Right lobe of liver (tissue), 6 donors: Measurements from ENCODE around the gene ADCY5. TPM values are rescaled to one million over a fixed set of nuclear protein-coding genes. Genes with fewer than 3 reads are reported as not detected.

Source experiments
- ATAC-seq, 4 donors: fragments of 200-7000 bp; cut with Tn5 transposase; one replicate each; pipeline ENCODE4 v1.9.1; 2020; ENCODE audit warnings: mild to moderate bottlenecking in 4 of 4, moderate library complexity in 4 of 4
- DNase-seq, 3 donors: peaks; one replicate each; pipeline ENCODE4 v3.0.0-alpha.2; 2020
- H3K27ac ChIP-seq, 3 donors: fragments of 200-600 bp; one replicate each; pipeline ENCODE4 v1.8.0; 2022
- H3K27me3 ChIP-seq, 2 donors: fragments of 200-600 bp; one replicate each; pipeline ENCODE4 v1.8.0; 2022
- H3K36me3 ChIP-seq, 4 donors: fragments of 200-600 bp; sonication (generic) in 1 of 4; one replicate each; pipeline versions ENCODE4 v1.5.1 to v1.8.0; 2017 to 2022; ENCODE audit warnings: control low read depth in 1 of 4
- H3K4me1 ChIP-seq, 4 donors: fragments of 200-600 bp; sonication (generic) in 1 of 4; one replicate each; pipeline versions ENCODE4 v1.5.1 to v1.8.0; 2017 to 2022; ENCODE audit warnings: control low read depth in 1 of 4
- H3K4me3 ChIP-seq, 3 donors: fragments of 200-600 bp; one replicate each; pipeline ENCODE4 v1.8.0; 2022
- H3K9me3 ChIP-seq, 4 donors: fragments of 200-600 bp; sonication (generic) in 1 of 4; one replicate each; pipeline versions ENCODE4 v1.5.1 to v1.8.0; 2017 to 2022; ENCODE audit warnings: control low read depth in 1 of 4
- POLR2A ChIP-seq: fragments of 450-650 bp; IDR thresholded peaks from one replicate; pipeline ENCODE4 v1.6.1; 2017; ENCODE audit warnings: antibody characterized with exemption, mild to moderate bottlenecking
- WGBS: methylation state at CpG from one replicate; pipeline ENCODE4 v1.1.6; 2018; ENCODE audit warnings: low coverage, low lambda C conversion rate; ENCODE audit not compliant: insufficient coverage; ENCODE audit errors: missing lambda C conversion rate; 5-methylcytosine and 5-hydroxymethylcytosine counted together
- intact Hi-C, 2 donors: fragments of 100-400 bp; cut with DNase I; formaldehyde crosslinking; loops; one replicate each; pipeline versions ENCODE4 v1.11.2 to v1.14.1; 2022
- long read RNA-seq: library from polyadenylated mRNA; unstranded; transcript quantifications from one replicate; pipeline ENCODE4 v2.0.0, GENCODE V29; 2019
- total RNA-seq, 6 experiments: library from RNA; depleted of rRNA in 2 of 6; stranded (reverse); fragments of >200 nt in 2 of 6; fragmentation: NEBNext Ultra II Directional in 3 of 6; extraction: Animal tissue kit (Norgen Biotek cat#: 25700) in 3 of 6; gene quantifications; one replicate each; pipeline versions ENCODE4 v1.1.0 to v1.2.4, GENCODE V29; 2016 to 2023
- TF ChIP-seq, protein P1 (sequence below), 4 donors: fragments of 200-600 bp in 3 of 4; fragments of 450-650 bp in 1 of 4; IDR thresholded peaks; one replicate each; pipeline versions ENCODE4 v1.5.1 to v1.8.0; 2016 to 2022; ENCODE audit warnings: antibody characterized with exemption in 4 of 4, mild to moderate bottlenecking in 2 of 4
- donor health status: DM: no; HTN: yes; CAD: no.
- donor health status: DM: no; HTN: no; CAD: no.
- donor health status: DM: no; HTN: no; CAD: no.
- donor health status: DM: no; HTN: yes; CAD: no.
- donor health status: DM: no; HTN: yes; CAD: no.

ADCY5 gene
- total RNA-seq, result 1 to 10 TPM; 1.9 to 3.7 (median 2.7) TPM
- long read RNA-seq, result 0 reads

DNA sequence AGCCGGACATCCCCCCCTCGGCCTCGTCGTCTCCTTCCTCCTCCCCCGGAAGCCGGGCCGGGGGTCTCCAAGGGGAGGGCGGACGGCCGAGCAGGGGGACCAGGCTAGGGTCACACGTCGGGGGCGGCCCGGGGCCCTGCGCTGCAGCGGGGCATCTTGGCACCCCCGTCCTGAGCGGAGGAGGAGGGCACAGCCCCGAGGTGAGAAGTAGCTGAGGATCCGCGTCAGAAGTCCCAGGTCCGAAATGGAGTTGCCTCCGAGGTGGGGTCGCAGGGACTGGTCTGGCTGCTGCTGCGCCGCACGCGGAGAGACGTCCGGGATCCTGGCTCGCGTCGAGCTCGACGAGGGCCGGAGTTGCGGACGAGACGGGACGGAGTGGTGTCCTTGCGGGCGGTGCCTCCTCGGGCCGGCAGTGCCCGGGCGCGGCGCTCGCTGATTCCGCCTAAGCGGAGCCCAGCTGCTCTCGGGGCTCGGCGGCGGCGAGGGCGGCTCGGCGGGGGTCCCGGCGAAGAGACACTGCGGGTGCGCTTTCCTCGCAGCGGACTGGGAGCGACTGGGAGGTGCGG lies at the start of gene ADCY5:
Gene ADCY5 (minus strand): TSS at position 555 of the 566 bp plus-strand sequence. CDS start 545 bp downstream, at position 10.
- intact Hi-C loops, result no loop called here

DNA sequence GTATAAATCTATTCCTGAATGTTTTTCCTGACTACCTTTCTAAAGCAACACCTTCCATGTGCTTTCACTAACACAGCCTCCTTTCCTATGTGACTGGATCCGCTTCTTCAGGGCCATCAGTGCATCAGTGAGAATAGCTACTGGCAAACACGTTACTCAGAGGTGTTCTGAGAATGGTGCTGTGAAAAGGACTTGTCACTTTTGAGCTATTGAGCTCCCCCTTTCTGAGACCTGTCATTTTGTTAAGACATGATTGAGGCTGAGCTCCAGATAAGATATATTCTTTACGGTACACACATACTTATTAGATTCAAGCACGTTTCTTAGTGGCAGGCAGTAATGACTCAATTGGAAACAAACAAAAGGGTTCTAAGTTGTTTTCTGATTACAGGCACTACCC lies 45.0 kb upstream of the ADCY5 start:
- intact Hi-C loops, result loop anchor here in 1 of 2 donors (10.0 kb wide), 1 partner anchor 71 kb away; no protein-coding TSS in a partner anchor
- no peak for ATAC-seq
- DNase-seq, result no peak
- no peaks in the 10 kb centered on the region for H3K9me3 ChIP-seq
- TF ChIP-seq, protein P1, sequence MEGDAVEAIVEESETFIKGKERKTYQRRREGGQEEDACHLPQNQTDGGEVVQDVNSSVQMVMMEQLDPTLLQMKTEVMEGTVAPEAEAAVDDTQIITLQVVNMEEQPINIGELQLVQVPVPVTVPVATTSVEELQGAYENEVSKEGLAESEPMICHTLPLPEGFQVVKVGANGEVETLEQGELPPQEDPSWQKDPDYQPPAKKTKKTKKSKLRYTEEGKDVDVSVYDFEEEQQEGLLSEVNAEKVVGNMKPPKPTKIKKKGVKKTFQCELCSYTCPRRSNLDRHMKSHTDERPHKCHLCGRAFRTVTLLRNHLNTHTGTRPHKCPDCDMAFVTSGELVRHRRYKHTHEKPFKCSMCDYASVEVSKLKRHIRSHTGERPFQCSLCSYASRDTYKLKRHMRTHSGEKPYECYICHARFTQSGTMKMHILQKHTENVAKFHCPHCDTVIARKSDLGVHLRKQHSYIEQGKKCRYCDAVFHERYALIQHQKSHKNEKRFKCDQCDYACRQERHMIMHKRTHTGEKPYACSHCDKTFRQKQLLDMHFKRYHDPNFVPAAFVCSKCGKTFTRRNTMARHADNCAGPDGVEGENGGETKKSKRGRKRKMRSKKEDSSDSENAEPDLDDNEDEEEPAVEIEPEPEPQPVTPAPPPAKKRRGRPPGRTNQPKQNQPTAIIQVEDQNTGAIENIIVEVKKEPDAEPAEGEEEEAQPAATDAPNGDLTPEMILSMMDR (IDR thresholded peaks at IDR 0.05), result no peak
- TF ChIP-seq POLR2A, result no peak
- H3K27ac ChIP-seq, result no peak overlapping the region
- no peaks in the 10 kb centered on the region for H3K27me3 ChIP-seq
- no peaks in the 10 kb centered on the region for H3K4me1 ChIP-seq
- WGBS, result 87% methylated on average over 4 of the region's 4 CpGs
- no peak overlapping the region for H3K4me3 ChIP-seq
- H3K36me3 ChIP-seq, result peaks cover 0 to 31% (median 1%) of the 10 kb centered on the region in 4 donors

More for the DNA sequence above, at the start of gene ADCY5:
- H3K9me3 ChIP-seq, result no peaks in the 10 kb centered on the region
- WGBS, result no CpG with 5 or more reads among the region's 67 CpGs
- no peaks in the 10 kb centered on the region for H3K36me3 ChIP-seq
- H3K27ac ChIP-seq, result peak within 1 kb of the TSS in 2 of 3 donors; percentile 36 to 47
- DNase-seq (peak; percentile 44 to 60 (median 51)), ATAC-seq (peak; percentile 43 to 66 (median 57))
- H3K4me3 ChIP-seq, result peak within 1 kb of the TSS; percentile 46 to 54 (median 47)
- TF ChIP-seq, protein P1 (IDR thresholded peaks at IDR 0.05), result no peak
- no peak for TF ChIP-seq POLR2A
- H3K4me1 ChIP-seq, result peaks cover 0 to 23% (median 0%) of the 10 kb centered on the region in 4 donors
- H3K27me3 ChIP-seq, result peaks cover 0 to 11% of the 10 kb centered on the region in 2 donors

DNA sequence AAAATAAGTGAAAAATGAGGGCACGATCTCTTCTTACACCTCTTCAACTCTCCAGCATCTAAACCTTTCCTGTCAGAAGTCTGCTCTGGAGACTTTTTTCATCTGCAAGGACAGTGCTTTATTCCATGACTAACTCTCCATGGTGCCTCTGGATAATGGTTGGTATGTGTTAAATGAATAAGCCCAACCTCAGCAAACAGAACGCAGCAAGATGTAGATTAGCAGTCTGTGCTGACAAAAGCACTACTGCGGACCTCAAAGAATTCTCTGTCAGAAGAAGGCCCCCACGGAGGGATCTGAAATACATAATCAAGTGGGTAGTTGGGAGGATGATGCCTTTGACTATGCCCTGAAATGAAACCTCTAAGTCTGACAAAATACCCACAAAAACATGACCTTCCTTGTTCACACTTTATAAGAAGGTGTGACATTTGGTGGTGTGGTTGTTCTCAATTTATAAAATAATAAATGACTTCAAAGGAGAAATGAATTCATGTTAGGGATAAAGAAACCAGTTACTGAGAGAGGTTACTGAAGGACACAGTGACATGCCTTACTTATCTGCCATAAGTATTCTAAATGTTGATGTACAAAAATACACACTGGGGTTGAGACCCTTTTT lies 43.2 kb upstream of the ADCY5 start:
- Histone ChIP-seq H3K27ac (no peak overlapping the region), H3K4me1 (no peaks in the 10 kb centered on the region), H3K36me3 (peaks cover 0 to 21% (median 1%) of the 10 kb centered on the region in 4 donors), H3K27me3 (no peaks in the 10 kb centered on the region), H3K4me3 (no peak overlapping the region), H3K9me3 (no peaks in the 10 kb centered on the region)
- no peak for TF ChIP-seq POLR2A
- TF ChIP-seq, protein P1 (IDR thresholded peaks at IDR 0.05), result no peak
- intact Hi-C loops, result loop anchor here in 1 of 2 donors (10.0 kb wide), 1 partner anchor 73 kb away; no protein-coding TSS in a partner anchor
- DNase-seq (no peak), ATAC-seq (no peak)
- WGBS, result 78% methylated on average over 4 of the region's 4 CpGs

DNA sequence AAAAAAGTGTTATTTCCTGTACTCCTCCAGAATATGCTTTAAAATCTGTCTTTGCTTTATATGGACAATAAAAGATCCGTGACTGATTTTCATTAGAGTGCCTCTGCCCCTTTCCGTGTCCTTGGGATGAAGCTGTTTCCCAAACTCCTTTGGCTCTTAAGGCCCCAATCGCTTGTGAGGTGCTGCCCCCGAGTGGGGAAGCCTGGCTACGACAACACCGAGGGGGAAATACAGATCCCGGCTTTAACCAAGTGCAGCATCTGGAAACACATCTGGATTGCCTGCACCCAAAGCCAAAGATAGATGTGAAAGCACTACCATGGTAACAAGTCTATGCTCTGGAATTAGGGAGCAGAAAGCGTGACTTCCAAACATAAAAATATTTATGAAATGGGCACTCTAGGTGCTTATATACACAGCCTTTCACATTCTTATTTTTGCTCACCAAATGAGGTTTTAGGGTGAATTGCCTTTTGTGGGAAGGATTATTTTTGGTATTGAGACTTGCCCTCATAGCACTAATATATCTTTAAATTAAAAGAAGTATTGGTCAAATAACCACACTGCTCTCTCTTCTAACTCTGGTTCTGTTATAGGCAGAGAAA lies 40.6 kb upstream of the ADCY5 start:
- H3K4me3 ChIP-seq, result no peak overlapping the region
- intact Hi-C loops, result loop anchor here (5.0 to 10.0 kb wide), 2 partner anchors 75 to 162 kb away; no protein-coding TSS in a partner anchor
- H3K27me3 ChIP-seq, result no peaks in the 10 kb centered on the region
- peak; percentile 57 to 67 (median 62) for DNase-seq
- no peaks in the 10 kb centered on the region for H3K4me1 ChIP-seq
- no peaks in the 10 kb centered on the region for H3K9me3 ChIP-seq
- H3K27ac ChIP-seq, result no peak overlapping the region
- no peak for TF ChIP-seq POLR2A
- TF ChIP-seq, protein P1 (IDR thresholded peaks at IDR 0.05), result peak; percentile 74 to 88 (median 86)
- peak; percentile 89 to 94 (median 91) for ATAC-seq
- WGBS, result 6% methylated on average over 8 of the region's 8 CpGs
- H3K36me3 ChIP-seq, result peaks cover 0 to 12% (median 1%) of the 10 kb centered on the region in 4 donors
